ENCODE data around the gene PSKH1. TPM values are rescaled to one million over a fixed set of nuclear protein-coding genes. Genes with fewer than 3 reads are reported as not detected.

Gene PSKH1
- total RNA-seq, 1 donor from 2014 or later, result 44.5 TPM

DNA sequence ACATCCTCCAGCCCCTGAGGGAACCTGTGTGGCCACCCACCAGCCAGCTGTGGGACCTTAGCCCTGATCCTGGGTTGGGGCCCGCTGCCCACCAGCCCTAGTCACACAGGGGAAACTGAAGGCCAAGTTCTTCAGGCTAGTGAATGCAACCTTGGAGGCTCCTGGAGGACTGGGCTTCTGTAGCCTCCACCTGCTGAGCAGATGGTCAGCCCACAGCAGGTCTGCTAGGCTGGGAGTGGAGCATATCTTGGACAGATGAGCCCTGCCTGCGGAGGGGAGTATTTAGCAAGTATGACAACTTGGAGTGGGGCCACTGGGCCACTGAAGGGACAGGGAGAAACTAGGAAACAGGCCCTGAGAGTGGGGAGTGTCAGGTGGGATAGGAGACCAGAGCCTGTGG, 83.2 kb downstream of the PSKH1 start:
- no peaks in the 10 kb centered on the region for H3K9me3 Mint-ChIP-seq
- peaks cover 2% of the 10 kb centered on the region for H3K27me3 Mint-ChIP-seq (ENCODE audit: low read depth)
- TF ChIP-seq, protein P1, sequence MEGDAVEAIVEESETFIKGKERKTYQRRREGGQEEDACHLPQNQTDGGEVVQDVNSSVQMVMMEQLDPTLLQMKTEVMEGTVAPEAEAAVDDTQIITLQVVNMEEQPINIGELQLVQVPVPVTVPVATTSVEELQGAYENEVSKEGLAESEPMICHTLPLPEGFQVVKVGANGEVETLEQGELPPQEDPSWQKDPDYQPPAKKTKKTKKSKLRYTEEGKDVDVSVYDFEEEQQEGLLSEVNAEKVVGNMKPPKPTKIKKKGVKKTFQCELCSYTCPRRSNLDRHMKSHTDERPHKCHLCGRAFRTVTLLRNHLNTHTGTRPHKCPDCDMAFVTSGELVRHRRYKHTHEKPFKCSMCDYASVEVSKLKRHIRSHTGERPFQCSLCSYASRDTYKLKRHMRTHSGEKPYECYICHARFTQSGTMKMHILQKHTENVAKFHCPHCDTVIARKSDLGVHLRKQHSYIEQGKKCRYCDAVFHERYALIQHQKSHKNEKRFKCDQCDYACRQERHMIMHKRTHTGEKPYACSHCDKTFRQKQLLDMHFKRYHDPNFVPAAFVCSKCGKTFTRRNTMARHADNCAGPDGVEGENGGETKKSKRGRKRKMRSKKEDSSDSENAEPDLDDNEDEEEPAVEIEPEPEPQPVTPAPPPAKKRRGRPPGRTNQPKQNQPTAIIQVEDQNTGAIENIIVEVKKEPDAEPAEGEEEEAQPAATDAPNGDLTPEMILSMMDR (IDR thresholded peaks at IDR 0.05; ENCODE audit: unreplicated experiment), result no peak
- no peak for DNase-seq (ENCODE audit: low spot score in 2 of 2, unreplicated experiment in 2 of 2)
- no peak overlapping the region for H3K27ac Mint-ChIP-seq
- H3K36me3 Mint-ChIP-seq, result no peaks in the 10 kb centered on the region
- no peak overlapping the region for H3K4me3 Mint-ChIP-seq
- H3K4me1 Mint-ChIP-seq, result no peaks in the 10 kb centered on the region

DNA sequence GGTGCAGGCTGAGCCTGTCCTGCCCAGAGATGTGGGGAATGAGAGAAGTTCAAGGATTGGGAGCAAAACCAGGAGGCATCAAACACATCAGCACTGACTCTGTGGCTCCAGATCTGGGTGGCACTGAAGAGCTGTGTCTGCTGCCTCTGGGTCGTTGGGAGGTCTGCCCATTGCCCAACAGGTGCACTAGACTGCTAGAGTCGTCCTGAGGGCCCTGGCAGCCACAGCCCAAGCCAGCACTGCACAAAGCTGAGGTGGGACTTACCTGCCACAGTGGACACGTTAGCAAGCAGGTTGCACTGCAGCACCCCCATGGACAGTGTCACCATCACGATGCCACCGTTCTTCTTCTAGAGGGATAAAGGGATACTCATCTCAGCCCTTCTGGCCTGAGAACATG, 84.0 kb downstream of the PSKH1 start:
- Mint-ChIP-seq H3K9me3 (no peaks in the 10 kb centered on the region), H3K36me3 (no peaks in the 10 kb centered on the region), H3K27ac (no peak overlapping the region), H3K27me3 (ENCODE audit: low read depth) (peaks cover 2% of the 10 kb centered on the region), H3K4me3 (no peak overlapping the region), H3K4me1 (no peaks in the 10 kb centered on the region)
- TF ChIP-seq, protein P1 (IDR thresholded peaks at IDR 0.05; ENCODE audit: unreplicated experiment), result no peak
- DNase-seq (ENCODE audit: low spot score in 2 of 2, unreplicated experiment in 2 of 2), result no peak

DNA sequence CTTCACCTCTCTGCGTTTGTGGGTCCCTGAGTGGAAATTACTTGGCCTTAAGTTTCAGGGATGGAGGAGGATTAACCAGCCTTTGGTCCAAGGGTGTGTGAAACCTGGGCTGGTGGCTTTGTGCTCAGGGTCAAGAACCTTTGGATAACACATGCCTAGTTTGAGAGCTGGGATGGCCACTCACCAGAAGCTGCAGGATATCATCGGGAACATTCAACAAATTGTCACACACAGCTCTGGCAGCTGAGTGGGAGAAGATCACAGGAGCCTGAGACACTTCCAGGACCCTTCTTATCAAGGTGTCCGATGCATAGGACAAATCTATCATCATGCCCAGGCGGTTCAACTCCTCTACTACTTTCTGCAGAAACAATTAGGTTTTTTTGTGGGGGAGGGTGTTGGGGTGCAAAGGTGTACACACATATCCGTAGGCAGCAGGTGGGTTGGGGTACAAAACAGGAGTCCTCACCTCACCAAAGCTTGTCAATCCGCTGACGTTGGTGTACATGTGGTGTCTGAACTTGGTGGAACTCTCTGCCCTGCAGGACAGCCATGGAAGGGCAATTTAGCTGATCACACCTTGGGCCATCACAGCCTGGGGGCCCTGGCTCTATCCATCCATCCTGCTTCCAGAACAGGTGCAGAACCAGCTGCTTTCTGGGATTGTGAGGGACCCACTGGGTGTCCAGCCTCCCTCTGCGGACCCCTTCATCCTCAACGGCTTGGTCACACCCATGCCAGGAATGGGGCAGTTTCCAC, 84.6 kb downstream of the PSKH1 start:
- Mint-ChIP-seq H3K27me3 (ENCODE audit: low read depth) (peaks cover 2% of the 10 kb centered on the region), H3K36me3 (no peaks in the 10 kb centered on the region), H3K9me3 (no peaks in the 10 kb centered on the region), H3K27ac (no peak overlapping the region), H3K4me3 (no peak overlapping the region), H3K4me1 (no peaks in the 10 kb centered on the region)
- DNase-seq (ENCODE audit: low spot score in 2 of 2, unreplicated experiment in 2 of 2), result no peak
- TF ChIP-seq, protein P1 (IDR thresholded peaks at IDR 0.05; ENCODE audit: unreplicated experiment), result no peak

Other genes starting within 250 kb of the PSKH1 start
- 6.7 to 10.2 TPM (median 8.0 TPM) in 3 replicates for gene CARMIL2, start 248.1 kb upstream of the PSKH1 start, total RNA-seq
- gene ACD, start 233.0 kb upstream of the PSKH1 start, total RNA-seq, result 24.5 to 27.9 TPM (median 25.8 TPM) in 3 replicates
- 1.9 to 2.2 TPM (median 1.9 TPM) in 3 replicates for gene PARD6A, start 232.3 kb upstream of the PSKH1 start, total RNA-seq
- 11.7 to 13.0 TPM (median 12.8 TPM) in 3 replicates for gene ENKD1, start 226.5 kb upstream of the PSKH1 start, total RNA-seq
- gene C16orf86, start 226.4 kb upstream of the PSKH1 start, total RNA-seq, result 1.2 to 2.0 TPM (median 1.8 TPM) in 3 replicates
- 22.8 to 27.0 TPM (median 26.1 TPM) in 3 replicates for gene GFOD2, start 173.9 kb upstream of the PSKH1 start, total RNA-seq
- gene RANBP10, start 86.7 kb upstream of the PSKH1 start, total RNA-seq, result 24.0 to 26.8 TPM (median 24.5 TPM) in 3 replicates
- 4.4 to 4.8 TPM (median 4.4 TPM) in 3 replicates for gene TSNAXIP1, start 86.4 kb upstream of the PSKH1 start, total RNA-seq
- gene THAP11, start 50.9 kb upstream of the PSKH1 start, total RNA-seq, result 27.6 to 28.6 TPM (median 28.1 TPM) in 3 replicates
- gene NUTF2, start 46.3 kb upstream of the PSKH1 start, total RNA-seq, result 130 to 141 TPM (median 132 TPM) in 3 replicates
- gene CENPT, start 45.6 kb upstream of the PSKH1 start, total RNA-seq, result 71.5 to 73.8 TPM (median 73.8 TPM) in 3 replicates
- 71.7 to 83.4 TPM (median 80.2 TPM) in 3 replicates for gene EDC4, start 20.2 kb upstream of the PSKH1 start, total RNA-seq
- 0.66 to 0.99 TPM in 2 of 3 replicates, not detected in the other for gene NRN1L, start 8.4 kb upstream of the PSKH1 start, total RNA-seq
- gene CTRL, start 38.6 kb downstream of the PSKH1 start, total RNA-seq, result 1.00 to 1.5 TPM (median 1.4 TPM) in 3 replicates
- 14.0 to 17.2 TPM (median 16.7 TPM) in 3 replicates for gene PSMB10, start 43.6 kb downstream of the PSKH1 start, total RNA-seq
- 68.5 to 73.8 TPM (median 68.8 TPM) in 3 replicates for gene LCAT, start 50.9 kb downstream of the PSKH1 start, total RNA-seq
- gene SLC12A4, start 75.4 kb downstream of the PSKH1 start, total RNA-seq, result 129 to 155 TPM (median 140 TPM) in 3 replicates
- not detected in 3 replicates for gene DPEP3, start 87.2 kb downstream of the PSKH1 start, total RNA-seq
- gene DPEP2, start 106.2 kb downstream of the PSKH1 start, total RNA-seq, result not detected in 3 replicates
- gene DPEP2NB, start 122.7 kb downstream of the PSKH1 start, total RNA-seq, result not detected in 3 replicates
- 11.8 to 12.5 TPM (median 11.9 TPM) in 3 replicates for gene DDX28, start 130.0 kb downstream of the PSKH1 start, total RNA-seq
- gene DUS2, start 130.0 kb downstream of the PSKH1 start, total RNA-seq, result 18.1 to 20.8 TPM (median 19.4 TPM) in 3 replicates
- 47.3 to 51.8 TPM (median 51.3 TPM) in 3 replicates for gene NFATC3, start 192.1 kb downstream of the PSKH1 start, total RNA-seq

Data from mesothelial cell of epicardium (in vitro differentiated cells).